BLaER1 treated with 17β-estradiol and CSF1 and Interleukin-3, amounts not matched to agents 10 nM and 100 nM (cell line): ENCODE measurements around the gene RPS2.

Source experiments
- H3K27ac ChIP-seq, 11 experiments: shearing (Covaris generic); formaldehyde crosslinking; 2 replicates each; pipeline ENCODE4 v1.8.1; 2022
- H3K27me3 ChIP-seq, 11 experiments: shearing (Covaris generic); formaldehyde crosslinking; 2 replicates each; pipeline ENCODE4 v1.8.1; 2022
- H3K36me3 ChIP-seq, 11 experiments: shearing (Covaris generic); formaldehyde crosslinking; 2 replicates each; pipeline ENCODE4 v1.8.1; 2022
- H3K4me1 ChIP-seq, 10 experiments: shearing (Covaris generic); formaldehyde crosslinking; 2 replicates each; pipeline ENCODE4 v1.8.1; 2022
- H3K4me2 ChIP-seq, 11 experiments: shearing (Covaris generic); formaldehyde crosslinking; 2 replicates each; pipeline ENCODE4 v1.8.1; 2022
- H3K4me3 ChIP-seq, 10 experiments: shearing (Covaris generic); formaldehyde crosslinking; 2 replicates each; pipeline ENCODE4 v1.8.1; 2022
- H3K9ac ChIP-seq, 11 experiments: shearing (Covaris generic); formaldehyde crosslinking; 2 replicates each; pipeline ENCODE4 v1.8.1; 2022
- H3K9me3 ChIP-seq, 11 experiments: shearing (Covaris generic); formaldehyde crosslinking; replicated peaks in 1 of 11; 2 replicates each; pipeline ENCODE4 v1.8.1; 2022
- H4K20me1 ChIP-seq, 11 experiments: shearing (Covaris generic); formaldehyde crosslinking; 2 replicates each; pipeline ENCODE4 v1.8.1; 2022
- Cebpa-rat ChIP-seq, 11 experiments: shearing (Covaris generic); IDR thresholded peaks; 2 replicates each; pipeline ENCODE4 v1.8.1; 2022

The RPS2 gene

DNA sequence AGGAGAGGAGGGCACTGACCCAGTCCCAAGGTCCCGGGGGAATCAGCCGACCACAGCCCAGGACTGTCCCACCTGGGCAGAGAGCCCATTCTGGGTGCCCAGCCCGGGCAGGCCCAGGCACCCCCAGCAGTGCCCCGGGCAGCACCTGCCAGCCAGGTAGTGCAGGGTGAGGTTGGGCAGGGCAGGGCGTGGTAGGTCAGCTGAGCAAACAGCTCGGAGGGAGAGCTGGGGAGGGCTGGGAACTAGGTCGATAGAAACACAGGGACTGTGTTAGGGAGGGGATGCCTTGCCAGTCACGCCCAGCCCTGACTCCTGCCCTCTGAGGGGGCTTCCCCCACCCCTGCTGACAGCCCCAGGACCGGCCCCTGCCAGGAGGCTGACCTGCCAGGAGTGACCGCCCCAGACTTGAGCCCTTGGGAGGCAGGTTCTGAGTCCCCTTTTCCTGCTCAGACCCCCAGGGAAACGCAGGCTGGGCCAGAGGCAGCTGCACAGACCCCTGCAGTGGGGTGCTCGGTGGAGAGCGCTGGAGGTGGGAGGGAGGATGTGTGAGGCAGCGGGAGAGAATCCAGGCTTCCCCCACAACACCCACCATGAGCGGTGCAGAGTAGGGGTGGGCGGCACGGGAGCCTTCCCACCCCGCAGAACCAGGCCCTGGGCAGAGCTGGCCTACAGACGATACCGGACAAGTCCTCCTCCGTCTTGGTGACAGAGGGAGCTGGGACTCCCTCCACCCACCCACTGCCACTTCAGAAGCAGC is 51.1 kb downstream of the RPS2 start:
- Histone ChIP-seq H3K4me1 (peaks cover 0 to 2% (median 0%) of the 10 kb centered on the region in 10 experiments; a peak in 3 of 20 replicates), H3K4me2 (no peak overlapping the region), H3K4me3 (no peak overlapping the region), H3K27me3 (peaks cover 55 to 68% (median 65%) of the 10 kb centered on the region in 11 experiments), H3K9ac (no peak overlapping the region; a peak in 1 of 22 replicates), H3K36me3 (no peaks in the 10 kb centered on the region), H4K20me1 (peaks cover 0 to 35% (median 5%) of the 10 kb centered on the region in 11 experiments; a peak in 8 of 22 replicates), H3K27ac (no peak overlapping the region), H3K9me3 (no peaks in the 10 kb centered on the region)
- TF ChIP-seq Cebpa-rat (IDR thresholded peaks at IDR 0.05), result no peak

GRCh38 chr16:1912215-1912543 is 52.4 kb downstream of the RPS2 start:
- peaks cover 54 to 68% (median 65%) of the 10 kb centered on the region in 11 experiments for H3K27me3 ChIP-seq
- no peaks in the 10 kb centered on the region for H3K9me3 ChIP-seq
- H3K9ac ChIP-seq, result no peak overlapping the region
- TF ChIP-seq Cebpa-rat (IDR thresholded peaks at IDR 0.05), result no peak
- H3K36me3 ChIP-seq, result no peaks in the 10 kb centered on the region
- no peak overlapping the region for H3K4me3 ChIP-seq
- H3K4me1 ChIP-seq, result peaks cover 0 to 11% (median 3%) of the 10 kb centered on the region in 10 experiments; a peak in 6 of 20 replicates
- H3K27ac ChIP-seq, result no peak overlapping the region
- H3K4me2 ChIP-seq, result no peak overlapping the region
- peaks cover 0 to 29% (median under 1%) of the 10 kb centered on the region in 11 experiments; a peak in 7 of 22 replicates for H4K20me1 ChIP-seq
